ENCODE data around the gene NUAK2.

DNA sequence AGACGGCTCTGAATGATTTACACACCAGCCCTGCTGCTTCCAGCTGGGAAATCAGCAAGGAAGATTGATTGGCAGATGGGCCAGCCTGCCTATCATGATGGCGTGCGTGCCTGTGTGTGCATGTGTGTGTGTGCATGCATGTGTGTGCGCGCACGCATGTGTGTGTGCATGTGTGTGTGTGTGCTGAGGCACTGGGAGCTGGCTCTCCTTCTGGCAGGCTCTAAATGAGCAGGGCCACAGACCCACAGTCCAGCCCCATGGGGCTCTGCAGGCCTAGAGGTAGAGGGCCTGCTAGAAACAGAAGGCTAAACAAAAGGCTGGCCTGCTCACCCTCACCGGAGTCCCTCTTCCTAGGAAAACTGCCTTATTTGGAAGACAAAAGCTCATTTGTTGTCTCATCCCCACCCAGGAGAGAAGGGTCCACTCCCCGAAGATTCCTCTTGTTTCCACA, 29.2 kb upstream of the NUAK2 start:
- TF ChIP-seq CTCF (IDR thresholded peaks at IDR 0.05) (no peak), POLR2A (IDR thresholded peaks at IDR 0.05) (no peak), POLR2AphosphoS5 (IDR thresholded peaks at IDR 0.05) (no peak)

Data from stomach (tissue), 4 donors.